K562 (cell line): ENCODE data around the gene PIAS3. TPM values are rescaled to one million over a fixed set of nuclear protein-coding genes. Genes with fewer than 3 reads are reported as not detected.

ENCODE experiments used
- CC2D1A ChIP-seq: fragments of 450-650 bp; IDR thresholded peaks from 2 replicates; pipeline ENCODE4 v1.6.1; 2017; ENCODE audit warnings: mild to moderate bottlenecking
- CHCHD3 ChIP-seq: fragments of 250-450 bp; sonication (Bioruptor Pico); IDR thresholded peaks from 2 replicates; pipeline ENCODE4 v2.1.2; 2022; ENCODE audit warnings: mild to moderate bottlenecking
- DEAF1 ChIP-seq: fragments of 450-650 bp; formaldehyde crosslinking; IDR thresholded peaks from 2 replicates; pipeline ENCODE4 v1.4.0; 2020; ENCODE audit warnings: mild to moderate bottlenecking, moderate library complexity
- DIDO1 ChIP-seq: fragments of 450-650 bp; IDR thresholded peaks from 2 replicates; pipeline ENCODE4 v1.6.1; 2016; ENCODE audit warnings: low read depth, missing biosample characterization, missing genetic modification characterization
- JUNB ChIP-seq: fragments of 450-650 bp; formaldehyde crosslinking; conservative IDR thresholded peaks from 2 replicates; pipeline ENCODE4 v1.4.0; 2020; ENCODE audit warnings: mild to moderate bottlenecking
- MAFG ChIP-seq: fragments of 450-650 bp; conservative IDR thresholded peaks from 2 replicates; pipeline ENCODE4 v1.6.1; 2016; ENCODE audit warnings: missing genetic modification characterization, missing compliant biosample characterization
- MEIS2 ChIP-seq: fragments of 450-650 bp; IDR thresholded peaks from 2 replicates; pipeline ENCODE4 v1.6.1; 2014; ENCODE audit warnings: mild to moderate bottlenecking; ENCODE audit not compliant: partially characterized antibody
- NCOA4 ChIP-seq: fragments of 450-650 bp; IDR thresholded peaks from 2 replicates; pipeline ENCODE4 v1.6.1; 2018; ENCODE audit warnings: mild to moderate bottlenecking; ENCODE audit not compliant: partially characterized antibody
- SMAD2 ChIP-seq: fragments of 150-350 bp; IDR thresholded peaks from 2 replicates; pipeline ENCODE4 v1.6.1; 2014; ENCODE audit warnings: low read depth, mild to moderate bottlenecking, low read length
- SMAD4 ChIP-seq: fragments of 250-450 bp; sonication (Bioruptor Pico); conservative IDR thresholded peaks from 2 replicates; pipeline ENCODE4 v1.8.0; 2021; ENCODE audit warnings: inconsistent platforms, mild to moderate bottlenecking, moderate library complexity
- TGIF2 ChIP-seq: sonication (generic); formaldehyde crosslinking; IDR thresholded peaks from 2 replicates; pipeline ENCODE4 v1.8.1; 2022; ENCODE audit warnings: mild to moderate bottlenecking, missing genetic modification reagents, moderate library complexity
- XRCC3 ChIP-seq: fragments of 450-650 bp; IDR thresholded peaks from 2 replicates; pipeline ENCODE4 v1.6.1; 2017; ENCODE audit warnings: mild to moderate bottlenecking, moderate library complexity
- ZNF175 ChIP-seq: fragments of 200-800 bp; sonication (Bioruptor generic); IDR thresholded peaks from 2 replicates; pipeline ENCODE4 v1.6.1; 2016; ENCODE audit warnings: low read depth, mild to moderate bottlenecking, missing genetic modification characterization, missing compliant biosample characterization
- ZNF592 ChIP-seq: fragments of 450-650 bp; IDR thresholded peaks from 2 replicates; pipeline ENCODE4 v1.6.1; 2017; ENCODE audit warnings: antibody characterized with exemption, mild to moderate bottlenecking
- polyA plus RNA-seq, 8 experiments: library from polyadenylated mRNA; depleted of rRNA in 4 of 8; stranded (reverse) in 5 of 8; unstranded in 3 of 8; fragments of >200 nt; fragmentation: Nextera tagmentation in 2 of 8; fragmentation: Illumina TruSeq in 1 of 8; extraction: Ambion mirVana in 2 of 8; extraction: Trizol in 1 of 8; gene quantifications; 2 replicates each; pipeline versions ENCODE4 v1.2.1 to v1.2.3, GENCODE V29; 2011 to 2014; ENCODE audit warnings: inconsistent platforms in 1 of 8, missing spikeins in 1 of 8
- total RNA-seq, 7 experiments: library from RNA; depleted of rRNA in 6 of 7; stranded (reverse); fragments of >200 nt in 6 of 7; fragmentation: Illumina TruSeq in 2 of 7; extraction: Trizol in 2 of 7; gene quantifications; 2 replicates each; pipeline versions ENCODE4 v1.2.1 to v1.2.3, GENCODE V29; 2011 to 2021; ENCODE audit warnings: low replicate concordance in 1 of 7
- TF ChIP-seq, protein P1 (sequence below), 2 experiments: fragments of 450-650 bp in 1 of 2; sonication (generic) in 1 of 2; formaldehyde crosslinking in 1 of 2; IDR thresholded peaks in 1 of 2; conservative IDR thresholded peaks in 1 of 2; 2 replicates each; pipeline versions ENCODE4 v1.6.1 to v1.8.1; 2016 to 2023; ENCODE audit warnings: mild to moderate bottlenecking in 2 of 2, moderate library complexity in 2 of 2, inconsistent platforms in 1 of 2, missing genetic modification reagents in 1 of 2

The PIAS3 gene
- total and polyA plus RNA-seq, 9 of the 15 experiments (the other 6 are each of a cell fraction or from before 2014, with no cell fraction given) = 1.1 to 25.6 (median 7.9) TPM

GRCh38 chr1:145891587-145892485 lies 33.0 kb upstream of the PIAS3 start (continued):
- TF ChIP-seq ZNF592 (peak; percentile 33; the same call in 1 of the 2 replicates), JUNB (CRISPR knock-in tag) (no peak), CHCHD3 (no peak), ZNF175 (no peak), CC2D1A (no peak), MAFG (tag) (no peak), TGIF2 (CRISPR knock-in tag) (no peak), SMAD4 (peak; percentile 36; the same call in 1 of the 2 replicates), MEIS2 (no peak), DEAF1 (CRISPR knock-in tag) (peak; percentile 79), NCOA4 (no peak), XRCC3 (no peak), DIDO1 (tag) (no peak), SMAD2 (no peak)
- TF ChIP-seq, protein P1, sequence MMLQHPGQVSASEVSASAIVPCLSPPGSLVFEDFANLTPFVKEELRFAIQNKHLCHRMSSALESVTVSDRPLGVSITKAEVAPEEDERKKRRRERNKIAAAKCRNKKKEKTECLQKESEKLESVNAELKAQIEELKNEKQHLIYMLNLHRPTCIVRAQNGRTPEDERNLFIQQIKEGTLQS (IDR thresholded peaks at IDR 0.05) = peak; percentile 60; the same call in 1 of the 2 replicates
- TF ChIP-seq, protein P1 (CRISPR knock-in tag; conservative IDR thresholded peaks at IDR 0.05) = no peak
